IMR-90 (cell line): ENCODE data around the gene CCDC38.

Experiments
- CEBPB ChIP-seq: IDR thresholded peaks from 2 replicates; pipeline ENCODE4 v1.6.1; 2012; ENCODE audit warnings: low read depth, low read length, improper control_type of control experiment
- CHD1 ChIP-seq: IDR thresholded peaks from 2 replicates; pipeline ENCODE4 v1.6.1; 2012; ENCODE audit warnings: low read depth, low read length, improper control_type of control experiment
- CTCF ChIP-seq: conservative IDR thresholded peaks from 2 replicates; pipeline ENCODE4 v1.5.1; 2012; ENCODE audit warnings: mild to moderate bottlenecking, low read depth, low read length, improper control_type of control experiment
- FOS ChIP-seq: fragments of 150-350 bp; IDR thresholded peaks from 2 replicates; pipeline ENCODE4 v1.6.1; 2016; ENCODE audit warnings: low read depth, low read length
- MAFK ChIP-seq: IDR thresholded peaks from 2 replicates; pipeline ENCODE4 v1.6.1; 2012; ENCODE audit warnings: low read depth, low read length, improper control_type of control experiment
- MXI1 ChIP-seq: IDR thresholded peaks from 2 replicates; pipeline ENCODE4 v1.6.1; 2012; ENCODE audit warnings: low read depth, mild to moderate bottlenecking, low read length, moderate library complexity, borderline replicate concordance
- POLR2A ChIP-seq: IDR thresholded peaks from 2 replicates; pipeline ENCODE4 v1.6.1; 2012; ENCODE audit warnings: mild to moderate bottlenecking, low read depth, low read length
- RAD21 ChIP-seq: IDR thresholded peaks from 2 replicates; pipeline ENCODE4 v1.6.1; 2012; ENCODE audit warnings: low read length, improper control_type of control experiment
- RCOR1 ChIP-seq: IDR thresholded peaks from 2 replicates; pipeline ENCODE4 v1.6.1; 2012; ENCODE audit warnings: mild to moderate bottlenecking, low read length, improper control_type of control experiment; ENCODE audit not compliant: insufficient replicate concordance
- SMC3 ChIP-seq: fragments of 150-350 bp; IDR thresholded peaks from 2 replicates; pipeline ENCODE4 v1.6.1; 2016; ENCODE audit warnings: low read depth, mild to moderate bottlenecking, antibody characterized with exemption, low read length, moderate library complexity
- USF2 ChIP-seq: fragments of 150-350 bp; IDR thresholded peaks from 2 replicates; pipeline ENCODE4 v1.6.1; 2017; ENCODE audit warnings: mild to moderate bottlenecking, antibody characterized with exemption, low read length, low read depth

DNA sequence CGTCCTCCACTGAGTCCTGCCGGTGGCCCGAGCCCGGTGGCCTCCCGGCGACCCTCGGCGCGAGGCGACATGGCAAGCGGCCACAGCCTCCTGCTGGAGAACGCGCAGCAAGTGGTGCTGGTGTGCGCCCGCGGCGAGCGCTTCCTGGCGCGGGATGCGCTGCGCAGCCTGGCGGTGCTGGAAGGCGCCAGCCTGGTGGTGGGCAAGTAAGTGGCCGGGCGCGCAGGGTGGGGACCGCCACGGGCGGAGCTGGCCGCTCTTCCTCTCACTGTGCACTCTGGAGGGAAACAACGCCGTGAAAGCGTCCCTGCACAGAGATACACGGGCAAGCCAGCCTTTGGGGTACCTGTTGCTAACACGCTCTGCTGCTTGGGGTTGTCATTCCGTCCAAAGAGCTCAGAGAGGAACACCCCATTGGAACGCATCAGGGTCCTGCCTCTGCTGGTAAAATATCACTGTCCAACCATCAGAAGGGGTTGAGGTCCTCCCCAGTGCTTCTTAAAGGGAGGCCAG lies 972 bp upstream of the CCDC38 start, which contains the start of gene AMDHD1:
- TF ChIP-seq CTCF (peak; percentile 26), SMC3 (no peak), POLR2A (no peak), CHD1 (no peak), MXI1 (no peak), MAFK (no peak), USF2 (no peak), RCOR1 (no peak), RAD21 (no peak), FOS (no peak), CEBPB (no peak)
